Activated naive CD8-positive, alpha-beta T cell treated with anti-CD3 and anti-CD28 coated beads, Interleukin-2, amount 10 ng/mL, durations not matched to agents 7 days and 5 days (primary cell): Measurements from ENCODE around the gene FOXR1. TPM values are rescaled to one million over a fixed set of nuclear protein-coding genes. Genes with fewer than 3 reads are reported as not detected.
A peak's percentile ranks its signal among the peaks of the same experiment; 100 is the strongest.
"Not testable (repeated sequence)": the region's sequence is repeated elsewhere in the genome, so short reads cannot be mapped to it uniquely, and the experiment has no call there.

Source experiments
- ATAC-seq: fragments of 150-1000 bp; cut with Tn5 transposase; one replicate; pipeline ENCODE4 v1.10.0; 2021; ENCODE audit warnings: low read depth, moderate library complexity
- POLR2A ChIA-PET: fragments of 350-600 bp; sonication (Branson Sonifier 250); formaldehyde crosslinking; loops from one replicate; lab custom pipeline; 2021; ENCODE audit warnings: antibody characterized with exemption; lab: Charles Lee
- DNase-seq: peaks from one replicate; pipeline ENCODE4 v3.0.0; 2021
- H3K27ac Mint-ChIP-seq: one replicate; pipeline ENCODE4 v1.8.0; 2022; ENCODE audit warnings: mild to moderate bottlenecking, mixed read lengths
- H3K27me3 Mint-ChIP-seq: one replicate; pipeline ENCODE4 v1.8.0; 2022; ENCODE audit warnings: mild to moderate bottlenecking, moderate library complexity, mixed read lengths
- H3K36me3 Mint-ChIP-seq: one replicate; pipeline ENCODE4 v1.8.0; 2021; ENCODE audit warnings: mild to moderate bottlenecking, mixed read lengths
- H3K4me1 Mint-ChIP-seq: one replicate; pipeline ENCODE4 v1.8.0; 2021; ENCODE audit warnings: mixed read lengths
- H3K4me3 Mint-ChIP-seq: one replicate; pipeline ENCODE4 v1.8.0; 2022; ENCODE audit warnings: mild to moderate bottlenecking, moderate library complexity, mixed read lengths
- H3K9me3 Mint-ChIP-seq: one replicate; pipeline ENCODE4 v1.8.0; 2021; ENCODE audit warnings: mixed read lengths
- total RNA-seq, 2 experiments: library from RNA; stranded (reverse); gene quantifications; one replicate each; pipeline ENCODE4 v1.2.3, GENCODE V29; 2021

The FOXR1 gene
- total RNA-seq, 2 experiments from 2014 or later = not detected

- H3K36me3 Mint-ChIP-seq = no peaks in the 10 kb centered on the region
- H3K27me3 Mint-ChIP-seq = no peaks in the 10 kb centered on the region
- ATAC-seq (peak; percentile 29), DNase-seq (peak; percentile 88)
- H3K4me1 Mint-ChIP-seq = peaks cover 43% of the 10 kb centered on the region
- H3K9me3 Mint-ChIP-seq = no peaks in the 10 kb centered on the region
- POLR2A ChIA-PET = interaction anchor here (1.0 to 3.5 kb wide), 11 partner anchors 10 to 237 kb away, joined by 3 to 43 read pairs (median 5); partner anchors contain the start of genes CENATAC and DDX6
- peak overlapping the region; percentile 99 for H3K4me3 Mint-ChIP-seq
- peak overlapping the region; percentile 93 for H3K27ac Mint-ChIP-seq
These were observed 41.4 kb upstream of the FOXR1 start for GRCh38 chr11:118930094-118930712.

GRCh38 chr11:118931571-118931970, 40.0 kb upstream of the FOXR1 start:
- H3K4me3 Mint-ChIP-seq = no peak overlapping the region
- no peaks in the 10 kb centered on the region for H3K36me3 Mint-ChIP-seq
- no peak overlapping the region for H3K27ac Mint-ChIP-seq
- ATAC-seq (no peak), DNase-seq (no peak)
- H3K9me3 Mint-ChIP-seq = no peaks in the 10 kb centered on the region
- peaks cover 38% of the 10 kb centered on the region for H3K4me1 Mint-ChIP-seq
- no peaks in the 10 kb centered on the region for H3K27me3 Mint-ChIP-seq
- POLR2A ChIA-PET = interaction anchor here (1.3 kb wide), 1 partner anchor 141 kb away, joined by 3 read pairs; the partner anchor contains the start of gene DDX6

GRCh38 chr11:118933486-118933885, 38.1 kb upstream of the FOXR1 start:
- H3K36me3 Mint-ChIP-seq = no peaks in the 10 kb centered on the region
- ATAC-seq (no peak), DNase-seq (no peak)
- no peaks in the 10 kb centered on the region for H3K9me3 Mint-ChIP-seq
- H3K4me1 Mint-ChIP-seq = peaks cover 21% of the 10 kb centered on the region
- H3K27ac Mint-ChIP-seq = peak overlapping the region; percentile 5
- POLR2A ChIA-PET = no interaction called here
- H3K4me3 Mint-ChIP-seq = no peak overlapping the region
- H3K27me3 Mint-ChIP-seq = peaks cover 2% of the 10 kb centered on the region

GRCh38 chr11:118935376-118935775, 36.2 kb upstream of the FOXR1 start:
- H3K4me3 Mint-ChIP-seq = no peak overlapping the region
- DNase-seq (no peak), ATAC-seq (no peak)
- H3K9me3 Mint-ChIP-seq = no peaks in the 10 kb centered on the region
- POLR2A ChIA-PET = interaction anchor here (1.5 kb wide), 1 partner anchor 146 kb away, joined by 5 read pairs; no protein-coding TSS in a partner anchor
- peaks cover 3% of the 10 kb centered on the region for H3K27me3 Mint-ChIP-seq
- no peak overlapping the region for H3K27ac Mint-ChIP-seq
- H3K36me3 Mint-ChIP-seq = no peaks in the 10 kb centered on the region
- H3K4me1 Mint-ChIP-seq = peaks cover 31% of the 10 kb centered on the region

GRCh38 chr11:118938491-118939403, 32.8 kb upstream of the FOXR1 start:
- Mint-ChIP-seq H3K27ac (peak overlapping the region; percentile 87), H3K27me3 (peaks cover 3% of the 10 kb centered on the region)

GRCh38 chr11:118939404-118939915, 32.1 kb upstream of the FOXR1 start:
- H3K36me3 Mint-ChIP-seq = no peaks in the 10 kb centered on the region
- DNase-seq (no peak), ATAC-seq (no peak)
- H3K4me1 Mint-ChIP-seq = peaks cover 28% of the 10 kb centered on the region
- POLR2A ChIA-PET = interaction anchor here (0.6 to 2.5 kb wide), 10 partner anchors 9 to 185 kb away, joined by 3 to 20 read pairs (median 6); partner anchors contain the start of genes BCL9L and DDX6
- H3K27me3 Mint-ChIP-seq = peaks cover 3% of the 10 kb centered on the region
- peak overlapping the region; percentile 58 for H3K4me3 Mint-ChIP-seq
- H3K9me3 Mint-ChIP-seq = no peaks in the 10 kb centered on the region
- H3K27ac Mint-ChIP-seq = peak overlapping the region; percentile 87

More at GRCh38 chr11:118938491-118939403, 32.8 kb upstream of the FOXR1 start:
- no peak for ATAC-seq
- H3K4me1 Mint-ChIP-seq = peaks cover 28% of the 10 kb centered on the region
- no peak overlapping the region for H3K4me3 Mint-ChIP-seq
- no peak for DNase-seq
- no peaks in the 10 kb centered on the region for H3K9me3 Mint-ChIP-seq
- POLR2A ChIA-PET = interaction anchor here (0.6 to 2.5 kb wide), 3 partner anchors 9 to 155 kb away, joined by 3 to 20 read pairs (median 3); no protein-coding TSS in a partner anchor
- no peaks in the 10 kb centered on the region for H3K36me3 Mint-ChIP-seq

- peak; percentile 95 for ATAC-seq
- Mint-ChIP-seq H3K9me3 (no peaks in the 10 kb centered on the region), H3K27me3 (peaks cover 3% of the 10 kb centered on the region), H3K4me1 (peaks cover 30% of the 10 kb centered on the region), H3K4me3 (peak overlapping the region; percentile 58), H3K36me3 (peaks cover under 1% of the 10 kb centered on the region), H3K27ac (peak overlapping the region; percentile 80)
- peak; percentile 69 for DNase-seq
- POLR2A ChIA-PET = interaction anchor here (0.6 to 2.5 kb wide), 10 partner anchors 10 to 185 kb away, joined by 3 to 20 read pairs (median 6); partner anchors contain the start of genes BCL9L, DDX6 and RPS25
These were observed 31.5 kb upstream of the FOXR1 start for GRCh38 chr11:118939953-118940598.

- H3K27me3 Mint-ChIP-seq = peaks cover 9% of the 10 kb centered on the region
- ATAC-seq = no peak
- POLR2A ChIA-PET = no interaction called here
- peaks cover 10% of the 10 kb centered on the region for H3K4me1 Mint-ChIP-seq
- no peak overlapping the region for H3K27ac Mint-ChIP-seq
- no peak for DNase-seq
- no peaks in the 10 kb centered on the region for H3K9me3 Mint-ChIP-seq
- no peak overlapping the region for H3K4me3 Mint-ChIP-seq
- H3K36me3 Mint-ChIP-seq = peaks cover 2% of the 10 kb centered on the region
These were observed 24.5 kb upstream of the FOXR1 start for GRCh38 chr11:118947091-118947490.

- peaks cover 9% of the 10 kb centered on the region for H3K27me3 Mint-ChIP-seq
- H3K9me3 Mint-ChIP-seq = no peaks in the 10 kb centered on the region
- H3K27ac Mint-ChIP-seq = no peak overlapping the region
- peaks cover 2% of the 10 kb centered on the region for H3K36me3 Mint-ChIP-seq
- POLR2A ChIA-PET = no interaction called here
- H3K4me3 Mint-ChIP-seq = no peak overlapping the region
- DNase-seq (no peak), ATAC-seq (no peak)
- H3K4me1 Mint-ChIP-seq = peaks cover 10% of the 10 kb centered on the region
These were observed 23.6 kb upstream of the FOXR1 start for GRCh38 chr11:118948000-118948399.

- POLR2A ChIA-PET = interaction anchor here (1.0 kb wide), 1 partner anchor 44 kb away, joined by 3 read pairs; no protein-coding TSS in a partner anchor
- Mint-ChIP-seq H3K36me3 (no peaks in the 10 kb centered on the region), H3K9me3 (no peaks in the 10 kb centered on the region), H3K4me3 (no peak overlapping the region), H3K4me1 (peaks cover 5% of the 10 kb centered on the region), H3K27ac (no peak overlapping the region), H3K27me3 (peaks cover 4% of the 10 kb centered on the region)
- no peak for ATAC-seq
- DNase-seq = no peak
These were observed 18.3 kb upstream of the FOXR1 start for GRCh38 chr11:118953265-118953664.

- H3K27ac Mint-ChIP-seq, H3K4me3 Mint-ChIP-seq, H3K27me3 Mint-ChIP-seq, H3K4me1 Mint-ChIP-seq, H3K36me3 Mint-ChIP-seq, H3K9me3 Mint-ChIP-seq, ATAC-seq, POLR2A ChIA-PET, DNase-seq: not testable (repeated sequence)
These were observed 17.6 kb upstream of the FOXR1 start for GRCh38 chr11:118953976-118954375.

GRCh38 chr11:118956094-118956846, 15.3 kb upstream of the FOXR1 start, which contains the start of gene UPK2:
TSS of gene UPK2 (plus strand) at chr11:118956298. CDS start at chr11:118956351, 53 bp downstream.
- ATAC-seq = peak; percentile 98
- Mint-ChIP-seq H3K9me3 (no peaks in the 10 kb centered on the region), H3K27ac (no peak within 1 kb of the TSS), H3K36me3 (no peaks in the 10 kb centered on the region), H3K4me1 (peaks cover 5% of the 10 kb centered on the region), H3K27me3 (no peaks in the 10 kb centered on the region), H3K4me3 (no peak within 1 kb of the TSS)
- POLR2A ChIA-PET = no interaction called here
- peak; percentile 90 for DNase-seq
